Measurements from ENCODE around the gene ZNF80. TPM values are rescaled to one million over a fixed set of nuclear protein-coding genes. Genes with fewer than 3 reads are reported as not detected.

The ZNF80 gene
- polyA plus RNA-seq, 1 donor (not counting 4 experiments of a cell fraction or from before 2014, with no cell fraction given), result not detected

- Histone ChIP-seq H3K9me1 (ENCODE audit: control insufficient read depth, extremely low read depth, insufficient read depth, low read length) (no peaks in the 10 kb centered on the region), H3K27ac (ENCODE audit: control insufficient read depth, insufficient read depth, low read length) (no peak overlapping the region), H3K36me3 (ENCODE audit: control insufficient read depth in 2 of 2, extremely low read depth in 1 of 2, insufficient read depth in 2 of 2, low read length in 2 of 2) (no peaks in the 10 kb centered on the region), H3K4me2 (ENCODE audit: control insufficient read depth, extremely low read depth, insufficient read depth, low read depth, low read length) (no peak overlapping the region), H3K27me3 (ENCODE audit: control insufficient read depth, extremely low read depth, insufficient read depth, low read length) (no peaks in the 10 kb centered on the region), H3K9ac (ENCODE audit: control insufficient read depth, extremely low read depth, insufficient read depth, low read length) (no peak overlapping the region), H3K79me2 (ENCODE audit: control insufficient read depth, insufficient read depth, low read length) (no peaks in the 10 kb centered on the region), H3K4me1 (ENCODE audit: control insufficient read depth, extremely low read depth, insufficient read depth, low read length) (no peaks in the 10 kb centered on the region), H2AFZ (ENCODE audit: control insufficient read depth, low read length) (no peak overlapping the region), H4K20me1 (ENCODE audit: control insufficient read depth, extremely low read depth, insufficient read depth, low read length) (no peaks in the 10 kb centered on the region), H3K9me3 (ENCODE audit: control insufficient read depth, low read depth, low read length) (no peaks in the 10 kb centered on the region), H3K4me3 (ENCODE audit: control insufficient read depth in 2 of 3, extremely low read depth in 1 of 3, insufficient read depth in 2 of 3, low read depth in 1 of 3, low read length in 3 of 3) (no peak overlapping the region)
- DNase-seq (ENCODE audit: low read depth, low spot score), result no peak
- dilution Hi-C loops (cut with MboI; ENCODE audit: extremely low pct_ligation_motif_present, low sequenced_read_pairs), result no loop called here
- TF ChIP-seq EZH2 (IDR thresholded peaks at IDR 0.05; ENCODE audit: low read length) (no peak), CTCF (optimal IDR thresholded peaks at IDR 0.05 in 1 of 3, IDR thresholded peaks at IDR 0.05 in 1 of 3, conservative IDR thresholded peaks at IDR 0.05 in 1 of 3; ENCODE audit: extremely low read depth in 1 of 3, insufficient read depth in 2 of 3, low read length in 3 of 3) (no peak)
- no peak for FAIRE-seq
These were observed 15.5 kb downstream of the ZNF80 start for GRCh38 chr3:114221881-114222264.

GRCh38 chr3:114221165-114221880, 16.1 kb downstream of the ZNF80 start:
- H3K4me1 ChIP-seq (ENCODE audit: control insufficient read depth, extremely low read depth, insufficient read depth, low read length), result no peaks in the 10 kb centered on the region
- no peaks in the 10 kb centered on the region for H3K9me3 ChIP-seq (ENCODE audit: control insufficient read depth, low read depth, low read length)
- DNase-seq (ENCODE audit: low read depth, low spot score) (no peak), FAIRE-seq (no peak)
- dilution Hi-C loops (cut with MboI; ENCODE audit: extremely low pct_ligation_motif_present, low sequenced_read_pairs), result no loop called here
- H2AFZ ChIP-seq (ENCODE audit: control insufficient read depth, low read length), result no peak overlapping the region
- H4K20me1 ChIP-seq (ENCODE audit: control insufficient read depth, extremely low read depth, insufficient read depth, low read length), result no peaks in the 10 kb centered on the region
- no peaks in the 10 kb centered on the region for H3K27me3 ChIP-seq (ENCODE audit: control insufficient read depth, extremely low read depth, insufficient read depth, low read length)
- TF ChIP-seq CTCF (optimal IDR thresholded peaks at IDR 0.05 in 1 of 3, IDR thresholded peaks at IDR 0.05 in 1 of 3, conservative IDR thresholded peaks at IDR 0.05 in 1 of 3; ENCODE audit: extremely low read depth in 1 of 3, insufficient read depth in 2 of 3, low read length in 3 of 3) (no peak), EZH2 (IDR thresholded peaks at IDR 0.05; ENCODE audit: low read length) (no peak)
- no peaks in the 10 kb centered on the region for H3K79me2 ChIP-seq (ENCODE audit: control insufficient read depth, insufficient read depth, low read length)
- H3K4me2 ChIP-seq (ENCODE audit: control insufficient read depth, extremely low read depth, insufficient read depth, low read depth, low read length), result no peak overlapping the region
- H3K9me1 ChIP-seq (ENCODE audit: control insufficient read depth, extremely low read depth, insufficient read depth, low read length), result no peaks in the 10 kb centered on the region
- no peak overlapping the region for H3K9ac ChIP-seq (ENCODE audit: control insufficient read depth, extremely low read depth, insufficient read depth, low read length)
- no peaks in the 10 kb centered on the region for H3K36me3 ChIP-seq (ENCODE audit: control insufficient read depth in 2 of 2, extremely low read depth in 1 of 2, insufficient read depth in 2 of 2, low read length in 2 of 2)
- H3K27ac ChIP-seq (ENCODE audit: control insufficient read depth, insufficient read depth, low read length), result no peak overlapping the region
- no peak overlapping the region for H3K4me3 ChIP-seq (ENCODE audit: control insufficient read depth in 2 of 3, extremely low read depth in 1 of 3, insufficient read depth in 2 of 3, low read depth in 1 of 3, low read length in 3 of 3)

Measured in keratinocyte (primary cell).